ENCODE results near the gene PLCH2. TPM values are rescaled to one million over a fixed set of nuclear protein-coding genes. Genes with fewer than 3 reads are reported as not detected.

Gene PLCH2
- total and polyA plus RNA-seq, 2 donors (not counting 1 experiment from before 2014, with no cell fraction given): 20.0 to 34.9 TPM

GRCh38 chr1:2516124-2516523 lies 40.0 kb downstream of the PLCH2 start:
- Mint-ChIP-seq H3K27me3 (no peaks in the 10 kb centered on the region), H3K4me3 (no peak overlapping the region)

GRCh38 chr1:2516946-2517345 lies 40.9 kb downstream of the PLCH2 start:
- Histone ChIP-seq H3K79me2 (ENCODE audit: control insufficient read depth, insufficient read depth, low read length) (peaks cover 39% of the 10 kb centered on the region), H3K27me3 (replicated peaks in 1 of 4; ENCODE audit: control extremely low read depth in 1 of 4, control insufficient read depth in 3 of 4, insufficient read depth in 4 of 4, low read length in 3 of 4) (no peaks in the 10 kb centered on the region), H3K4me1 (ENCODE audit: control insufficient read depth in 2 of 2, insufficient read depth in 2 of 2, low read length in 2 of 2) (no peaks in the 10 kb centered on the region), H3K36me3 (replicated peaks in 1 of 2; ENCODE audit: control extremely low read depth in 1 of 2, control insufficient read depth in 1 of 2, extremely low read depth in 1 of 2, insufficient read depth in 2 of 2, low read length in 1 of 2) (peaks cover 0 to 82% of the 10 kb centered on the region in 2 experiments), H3K9me3 (ENCODE audit: control extremely low read depth in 1 of 3, control insufficient read depth in 2 of 3, insufficient read depth in 1 of 3, low read length in 2 of 3) (no peaks in the 10 kb centered on the region), H3K4me2 (replicated peaks; ENCODE audit: low read depth, low read length, poor library complexity, severe bottlenecking) (no peak overlapping the region), H3K27ac (ENCODE audit: low read length in 2 of 2) (no peak overlapping the region), H2AFZ (ENCODE audit: insufficient read depth, low read depth, low read length, poor library complexity, severe bottlenecking) (no peak overlapping the region), H4K20me1 (ENCODE audit: control insufficient read depth, insufficient read depth, low read length, poor library complexity, severe bottlenecking) (peaks cover 82% of the 10 kb centered on the region), H3K4me3 (ENCODE audit: control extremely low read depth in 1 of 5, extremely low read depth in 1 of 5, insufficient read depth in 1 of 5, low read depth in 2 of 5, low read length in 4 of 5) (no peak overlapping the region), H3K9ac (ENCODE audit: low read length) (no peak overlapping the region)
- H3K27ac Mint-ChIP-seq: no peak overlapping the region
- ChIA-PET POLR2A (no interaction called here), CTCF (no interaction called here)
- DNase-seq (no peak), ATAC-seq (ENCODE audit: low read depth) (no peak)
- no peaks in the 10 kb centered on the region for H3K27me3 Mint-ChIP-seq
- 97% methylated on average over 14 of the region's 14 CpGs for WGBS (ENCODE audit: insufficient coverage)
- no peaks in the 10 kb centered on the region for H3K9me3 Mint-ChIP-seq (ENCODE audit: insufficient read depth)
- intact Hi-C loops (cut with micrococcal nuclease): no loop called here
- no peak overlapping the region for H3K4me3 Mint-ChIP-seq
- TF ChIP-seq, protein P1, sequence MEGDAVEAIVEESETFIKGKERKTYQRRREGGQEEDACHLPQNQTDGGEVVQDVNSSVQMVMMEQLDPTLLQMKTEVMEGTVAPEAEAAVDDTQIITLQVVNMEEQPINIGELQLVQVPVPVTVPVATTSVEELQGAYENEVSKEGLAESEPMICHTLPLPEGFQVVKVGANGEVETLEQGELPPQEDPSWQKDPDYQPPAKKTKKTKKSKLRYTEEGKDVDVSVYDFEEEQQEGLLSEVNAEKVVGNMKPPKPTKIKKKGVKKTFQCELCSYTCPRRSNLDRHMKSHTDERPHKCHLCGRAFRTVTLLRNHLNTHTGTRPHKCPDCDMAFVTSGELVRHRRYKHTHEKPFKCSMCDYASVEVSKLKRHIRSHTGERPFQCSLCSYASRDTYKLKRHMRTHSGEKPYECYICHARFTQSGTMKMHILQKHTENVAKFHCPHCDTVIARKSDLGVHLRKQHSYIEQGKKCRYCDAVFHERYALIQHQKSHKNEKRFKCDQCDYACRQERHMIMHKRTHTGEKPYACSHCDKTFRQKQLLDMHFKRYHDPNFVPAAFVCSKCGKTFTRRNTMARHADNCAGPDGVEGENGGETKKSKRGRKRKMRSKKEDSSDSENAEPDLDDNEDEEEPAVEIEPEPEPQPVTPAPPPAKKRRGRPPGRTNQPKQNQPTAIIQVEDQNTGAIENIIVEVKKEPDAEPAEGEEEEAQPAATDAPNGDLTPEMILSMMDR (IDR thresholded peaks at IDR 0.05): no peak
- TF ChIP-seq EZH2 (IDR thresholded peaks at IDR 0.05; ENCODE audit: borderline replicate concordance, insufficient read depth, low read depth, low read length, poor library complexity, severe bottlenecking): no peak
- H3K4me1 Mint-ChIP-seq: no peaks in the 10 kb centered on the region

More at GRCh38 chr1:2516124-2516523, 40.0 kb downstream of the PLCH2 start:
- Histone ChIP-seq H3K27ac (ENCODE audit: low read length in 2 of 2) (no peak overlapping the region), H3K79me2 (ENCODE audit: control insufficient read depth, insufficient read depth, low read length) (peaks cover 30% of the 10 kb centered on the region), H3K4me2 (replicated peaks; ENCODE audit: low read depth, low read length, poor library complexity, severe bottlenecking) (no peak overlapping the region), H3K9me3 (ENCODE audit: control extremely low read depth in 1 of 3, control insufficient read depth in 2 of 3, insufficient read depth in 1 of 3, low read length in 2 of 3) (no peaks in the 10 kb centered on the region), H3K27me3 (replicated peaks in 1 of 4; ENCODE audit: control extremely low read depth in 1 of 4, control insufficient read depth in 3 of 4, insufficient read depth in 4 of 4, low read length in 3 of 4) (no peaks in the 10 kb centered on the region), H3K9ac (ENCODE audit: low read length) (no peak overlapping the region), H3K36me3 (replicated peaks in 1 of 2; ENCODE audit: control extremely low read depth in 1 of 2, control insufficient read depth in 1 of 2, extremely low read depth in 1 of 2, insufficient read depth in 2 of 2, low read length in 1 of 2) (peaks cover 0 to 86% of the 10 kb centered on the region in 2 experiments), H3K4me3 (ENCODE audit: control extremely low read depth in 1 of 5, extremely low read depth in 1 of 5, insufficient read depth in 1 of 5, low read depth in 2 of 5, low read length in 4 of 5) (no peak overlapping the region), H3K4me1 (ENCODE audit: control insufficient read depth in 2 of 2, insufficient read depth in 2 of 2, low read length in 2 of 2) (no peaks in the 10 kb centered on the region), H2AFZ (ENCODE audit: insufficient read depth, low read depth, low read length, poor library complexity, severe bottlenecking) (no peak overlapping the region), H4K20me1 (ENCODE audit: control insufficient read depth, insufficient read depth, low read length, poor library complexity, severe bottlenecking) (peaks cover 79% of the 10 kb centered on the region)
- ATAC-seq (ENCODE audit: low read depth): no peak
- CTCF ChIA-PET: no interaction called here
- WGBS (ENCODE audit: insufficient coverage): 92% methylated on average over 17 of the region's 17 CpGs
- intact Hi-C loops (cut with micrococcal nuclease): no loop called here
- POLR2A ChIA-PET: no interaction called here
- DNase-seq: no peak
- no peak for TF ChIP-seq EZH2 (IDR thresholded peaks at IDR 0.05; ENCODE audit: borderline replicate concordance, insufficient read depth, low read depth, low read length, poor library complexity, severe bottlenecking)
- TF ChIP-seq, protein P1 (IDR thresholded peaks at IDR 0.05): no peak
- Mint-ChIP-seq H3K9me3 (ENCODE audit: insufficient read depth) (no peaks in the 10 kb centered on the region), H3K4me1 (no peaks in the 10 kb centered on the region), H3K27ac (no peak overlapping the region)

Data from B cell (primary cell).